Measurements from ENCODE around the gene C10orf105. TPM values are rescaled to one million over a fixed set of nuclear protein-coding genes. Genes with fewer than 3 reads are reported as not detected.
A peak's percentile ranks its signal among the peaks of the same experiment; 100 is the strongest.

Gene C10orf105
- total RNA-seq, 4 donors from 2014 or later, result 0.07 to 1.2 TPM; not detected in 2

DNA sequence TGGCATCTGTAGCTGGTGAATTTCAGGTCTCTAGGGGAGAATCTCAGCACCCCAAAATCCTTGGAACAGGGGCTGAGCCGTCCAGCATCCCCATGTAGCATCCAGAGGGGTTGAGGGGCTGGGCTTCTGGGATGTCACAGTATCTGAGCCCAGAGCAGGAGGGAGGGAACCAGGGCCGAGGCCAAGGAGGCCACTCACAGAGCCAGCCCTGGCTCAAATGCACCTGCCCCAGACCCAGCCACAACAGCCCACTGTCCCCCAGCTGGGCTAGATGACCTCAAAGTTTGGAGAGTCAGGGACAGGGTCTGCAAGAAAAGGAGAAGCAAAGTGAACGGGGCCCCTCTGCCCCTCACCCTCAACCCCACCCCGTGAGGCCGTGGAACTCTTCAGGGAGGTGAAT is 31.4 kb upstream of the C10orf105 start:
- no peak for DNase-seq
- intact Hi-C loops (cut with DNase I; ENCODE audit: low total_unique reads), result no loop called here
- Histone ChIP-seq H3K36me3 (no peaks in the 10 kb centered on the region), H3K9me3 (no peaks in the 10 kb centered on the region), H3K4me3 (no peak overlapping the region), H3K4me1 (peaks cover 0 to 6% of the 10 kb centered on the region in 2 donors), H3K27me3 (no peaks in the 10 kb centered on the region), H3K27ac (no peak overlapping the region)
- no peak for TF ChIP-seq POLR2A (IDR thresholded peaks at IDR 0.05)
- TF ChIP-seq, protein P1, sequence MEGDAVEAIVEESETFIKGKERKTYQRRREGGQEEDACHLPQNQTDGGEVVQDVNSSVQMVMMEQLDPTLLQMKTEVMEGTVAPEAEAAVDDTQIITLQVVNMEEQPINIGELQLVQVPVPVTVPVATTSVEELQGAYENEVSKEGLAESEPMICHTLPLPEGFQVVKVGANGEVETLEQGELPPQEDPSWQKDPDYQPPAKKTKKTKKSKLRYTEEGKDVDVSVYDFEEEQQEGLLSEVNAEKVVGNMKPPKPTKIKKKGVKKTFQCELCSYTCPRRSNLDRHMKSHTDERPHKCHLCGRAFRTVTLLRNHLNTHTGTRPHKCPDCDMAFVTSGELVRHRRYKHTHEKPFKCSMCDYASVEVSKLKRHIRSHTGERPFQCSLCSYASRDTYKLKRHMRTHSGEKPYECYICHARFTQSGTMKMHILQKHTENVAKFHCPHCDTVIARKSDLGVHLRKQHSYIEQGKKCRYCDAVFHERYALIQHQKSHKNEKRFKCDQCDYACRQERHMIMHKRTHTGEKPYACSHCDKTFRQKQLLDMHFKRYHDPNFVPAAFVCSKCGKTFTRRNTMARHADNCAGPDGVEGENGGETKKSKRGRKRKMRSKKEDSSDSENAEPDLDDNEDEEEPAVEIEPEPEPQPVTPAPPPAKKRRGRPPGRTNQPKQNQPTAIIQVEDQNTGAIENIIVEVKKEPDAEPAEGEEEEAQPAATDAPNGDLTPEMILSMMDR (IDR thresholded peaks at IDR 0.05), result no peak

DNA sequence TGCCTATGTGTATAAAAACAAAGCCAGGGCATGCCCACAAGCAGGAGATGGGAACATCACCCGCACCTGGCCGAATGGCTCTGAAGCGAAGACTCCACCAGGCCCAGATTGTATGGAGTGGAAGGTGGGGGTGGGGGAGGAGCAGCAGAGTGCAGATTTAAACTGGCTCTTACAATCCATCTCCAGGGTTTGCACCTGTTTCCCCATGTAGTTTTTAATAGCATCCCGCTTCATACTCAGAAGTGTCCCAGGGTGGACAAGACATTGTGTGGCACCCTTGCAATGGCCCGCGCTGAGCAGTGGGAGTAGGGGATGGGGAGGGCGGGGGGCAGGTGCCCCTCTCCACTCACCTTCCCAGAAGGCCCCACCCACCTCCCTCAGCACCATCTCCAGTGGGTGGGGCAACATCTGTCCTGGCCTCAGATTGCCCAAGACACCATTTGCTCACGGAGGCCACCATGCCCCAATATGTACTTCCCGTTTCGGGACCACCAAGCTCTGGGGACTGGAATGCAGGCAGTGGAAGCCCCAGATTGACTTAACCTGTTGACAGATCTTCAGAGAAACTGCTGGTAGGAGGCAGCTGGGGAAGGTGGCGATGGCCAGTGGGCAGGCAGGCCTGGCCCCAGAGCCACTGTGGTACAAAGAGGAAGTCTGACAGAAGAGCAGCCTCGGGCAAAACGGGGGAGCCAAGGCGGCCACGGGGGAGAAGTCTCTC is 30.7 kb upstream of the C10orf105 start:
- intact Hi-C loops (cut with DNase I; ENCODE audit: low total_unique reads), result no loop called here
- DNase-seq, result no peak
- Histone ChIP-seq H3K4me1 (peaks cover 0 to 6% of the 10 kb centered on the region in 2 donors), H3K27me3 (no peaks in the 10 kb centered on the region), H3K36me3 (no peaks in the 10 kb centered on the region), H3K9me3 (no peaks in the 10 kb centered on the region), H3K4me3 (no peak overlapping the region), H3K27ac (peak overlapping the region in 1 of 2 donors; percentile 82)
- no peak for TF ChIP-seq POLR2A (IDR thresholded peaks at IDR 0.05)
- TF ChIP-seq, protein P1 (IDR thresholded peaks at IDR 0.05), result no peak

DNA sequence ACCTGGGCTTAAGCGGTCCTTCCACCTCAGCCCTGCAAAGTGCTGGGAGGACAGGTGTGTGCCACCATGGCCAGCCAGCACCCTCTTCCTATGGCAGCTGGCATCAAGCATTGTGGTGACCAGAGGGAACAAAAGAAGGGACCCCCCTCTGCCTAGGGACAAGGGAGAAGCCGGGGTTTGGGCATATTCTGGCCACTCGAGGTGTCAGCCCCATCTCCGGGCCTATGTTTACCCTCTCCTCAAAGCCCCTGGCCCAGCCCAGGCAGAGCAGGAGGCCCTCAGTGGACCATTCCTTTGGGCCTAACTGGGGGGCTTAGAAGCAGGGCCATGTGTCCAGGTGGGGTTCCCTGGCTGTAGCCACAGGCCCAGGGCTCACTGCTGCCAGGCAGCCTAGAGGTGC is 29.8 kb upstream of the C10orf105 start:
- H3K4me1 ChIP-seq, result peaks cover 0 to 6% of the 10 kb centered on the region in 2 donors
- peak overlapping the region; percentile 70 to 82 for H3K27ac ChIP-seq

DNA sequence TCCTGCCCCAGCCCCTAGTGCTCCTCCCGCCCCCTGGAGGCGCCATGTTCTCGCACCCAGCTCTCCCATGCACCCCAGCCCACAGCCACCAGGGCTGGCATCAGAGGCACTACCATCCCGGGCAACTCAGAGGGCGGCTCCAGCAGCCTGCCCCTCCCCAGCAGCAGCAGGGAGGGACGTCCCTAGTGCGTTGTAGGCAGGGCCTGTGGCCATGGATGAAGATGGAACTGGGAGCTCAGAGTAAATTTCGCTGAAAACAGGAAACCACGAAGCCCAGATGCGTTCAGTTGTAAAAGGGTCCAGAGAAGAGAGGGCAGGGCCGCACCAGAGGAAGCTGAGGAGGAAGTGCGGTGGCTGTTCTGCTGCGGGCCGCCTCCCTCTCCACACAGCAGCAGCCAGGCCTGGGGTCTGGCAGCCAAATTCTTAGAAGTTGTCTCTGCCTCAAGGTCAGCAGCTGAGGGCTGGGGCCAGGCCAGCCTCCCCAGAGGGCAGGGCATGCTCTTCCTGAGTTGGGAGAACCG is 29.2 kb upstream of the C10orf105 start:
- H3K4me1 ChIP-seq, result peaks cover 0 to 6% of the 10 kb centered on the region in 2 donors
- H3K36me3 ChIP-seq, result no peaks in the 10 kb centered on the region
- TF ChIP-seq, protein P1 (IDR thresholded peaks at IDR 0.05), result no peak
- no peak for TF ChIP-seq POLR2A (IDR thresholded peaks at IDR 0.05)
- intact Hi-C loops (cut with DNase I; ENCODE audit: low total_unique reads), result no loop called here
- H3K9me3 ChIP-seq, result no peaks in the 10 kb centered on the region
- no peak overlapping the region for H3K4me3 ChIP-seq
- peak; percentile 55 to 64 for DNase-seq
- no peaks in the 10 kb centered on the region for H3K27me3 ChIP-seq
- peak overlapping the region; percentile 70 to 82 for H3K27ac ChIP-seq

More for the DNA sequence above, 29.8 kb upstream of the C10orf105 start:
- Histone ChIP-seq H3K4me3 (no peak overlapping the region), H3K9me3 (no peaks in the 10 kb centered on the region), H3K36me3 (no peaks in the 10 kb centered on the region), H3K27me3 (no peaks in the 10 kb centered on the region)
- no peak for DNase-seq
- intact Hi-C loops (cut with DNase I; ENCODE audit: low total_unique reads), result no loop called here
- TF ChIP-seq POLR2A (IDR thresholded peaks at IDR 0.05), result no peak
- TF ChIP-seq, protein P1 (IDR thresholded peaks at IDR 0.05), result no peak

Data from uterus (tissue), 4 donors.